Measurements from ENCODE around the gene EMX2.
A peak's percentile ranks its signal among the peaks of the same experiment; 100 is the strongest.
"Not testable (repeated sequence)": the region's sequence is repeated elsewhere in the genome, so short reads cannot be mapped to it uniquely, and the experiment has no call there.

EMX2 gene

DNA sequence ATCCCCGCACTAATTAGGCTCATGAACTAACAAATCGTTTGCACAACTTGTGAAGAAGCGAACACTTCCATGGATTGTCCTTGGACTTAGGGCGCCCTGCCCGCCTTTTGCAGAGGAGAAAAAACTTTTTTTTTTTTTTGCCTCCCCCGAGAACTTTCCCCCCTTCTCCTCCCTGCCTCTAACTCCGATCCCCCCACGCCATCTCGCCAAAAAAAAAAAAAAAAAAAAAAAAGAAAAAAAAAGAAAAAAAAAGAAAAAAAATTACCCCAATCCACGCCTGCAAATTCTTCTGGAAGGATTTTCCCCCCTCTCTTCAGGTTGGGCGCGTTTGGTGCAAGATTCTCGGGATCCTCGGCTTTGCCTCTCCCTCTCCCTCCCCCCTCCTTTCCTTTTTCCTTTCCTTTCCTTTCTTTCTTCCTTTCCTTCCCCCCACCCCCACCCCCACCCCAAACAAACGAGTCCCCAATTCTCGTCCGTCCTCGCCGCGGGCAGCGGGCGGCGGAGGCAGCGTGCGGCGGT lies at the start of gene EMX2:
Gene EMX2, plus strand, starts transcription at position 41 of the 519 bp plus-strand sequence. CDS start 522 bp downstream, outside the sequence.
- DNase-seq, result no peak

DNA sequence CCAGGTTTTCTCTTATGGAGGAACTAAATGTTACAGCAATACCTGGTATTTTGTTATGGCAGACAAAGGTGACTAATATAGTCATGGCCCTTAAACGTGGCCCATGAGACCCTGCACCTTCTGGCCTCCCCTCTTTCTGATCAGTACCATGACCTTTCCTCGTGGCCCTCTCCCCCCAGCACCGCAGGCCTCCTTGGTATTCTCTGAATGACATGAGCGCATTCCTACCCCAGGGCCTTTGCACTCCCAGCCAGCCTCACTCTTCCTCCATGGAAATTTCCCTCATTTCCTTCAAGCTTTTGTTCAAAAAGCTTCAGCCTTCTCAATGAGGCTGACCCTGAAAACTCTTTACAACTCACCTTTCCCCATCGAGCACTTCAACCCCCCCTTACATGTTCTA lies 46.5 kb upstream of the EMX2 start:
- DNase-seq, result no peak

DNA sequence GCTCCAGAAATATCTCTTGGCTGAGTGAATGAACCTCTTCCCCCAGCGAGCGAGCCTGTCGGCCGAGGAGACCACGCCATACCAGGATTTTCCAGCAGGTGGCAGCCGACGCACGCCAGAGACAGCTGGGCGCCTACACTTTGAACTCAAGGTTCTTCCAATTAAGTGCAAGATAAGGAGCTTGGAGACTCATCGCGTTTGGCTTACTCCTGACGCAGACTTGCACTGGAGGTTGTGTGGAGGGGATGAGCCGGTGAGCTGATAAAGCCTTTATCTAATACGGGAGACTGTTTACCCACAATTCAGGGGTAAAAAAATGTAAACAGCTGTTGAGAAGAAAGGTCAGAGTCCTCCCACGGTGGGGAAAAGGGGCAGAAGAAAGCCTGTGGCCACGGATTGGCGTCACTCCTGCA lies 45.9 kb upstream of the EMX2 start:
- DNase-seq, result peak; percentile 4

DNA sequence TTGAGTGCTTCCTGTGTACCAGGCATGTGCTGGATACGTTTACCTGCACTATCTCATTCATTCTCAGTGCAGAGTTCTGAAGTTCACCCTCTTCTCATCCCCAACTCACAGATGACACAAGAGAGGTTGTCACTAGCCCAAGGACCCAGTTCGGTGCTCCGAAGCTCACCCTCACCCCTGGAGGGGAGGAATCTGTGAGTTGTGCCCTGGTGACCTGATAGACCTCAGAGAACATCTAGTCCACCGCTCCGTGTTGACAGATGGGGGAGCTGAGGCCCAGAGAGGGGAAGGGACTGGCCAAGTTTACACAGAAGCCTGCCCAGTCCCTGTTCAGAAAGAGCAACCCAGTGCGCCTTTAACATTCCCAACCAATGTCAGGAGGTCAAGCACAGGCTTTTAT lies 44.8 kb upstream of the EMX2 start:
- no peak for DNase-seq

GRCh38 chr10:117499248-117500105 lies 43.1 kb upstream of the EMX2 start:
- no peak for DNase-seq

DNA sequence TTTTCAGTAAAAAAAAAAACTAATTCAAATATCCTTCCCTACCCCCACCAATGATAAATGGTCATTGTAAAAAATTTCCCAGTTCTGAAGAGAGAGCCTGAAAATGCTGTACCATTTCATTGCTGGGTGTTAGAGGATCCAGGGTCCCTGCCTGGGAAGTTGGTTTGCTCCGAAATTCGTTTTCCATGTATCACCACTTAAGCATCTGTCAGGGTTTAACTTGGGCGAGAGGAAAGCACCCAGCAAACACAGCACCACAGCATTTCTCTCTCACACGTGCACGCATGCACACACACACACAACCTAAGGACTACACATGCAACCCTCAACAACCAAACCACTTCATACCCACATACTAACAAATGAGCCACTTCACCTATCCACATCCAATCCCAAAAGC lies 42.1 kb upstream of the EMX2 start:
- no peak for DNase-seq

DNA sequence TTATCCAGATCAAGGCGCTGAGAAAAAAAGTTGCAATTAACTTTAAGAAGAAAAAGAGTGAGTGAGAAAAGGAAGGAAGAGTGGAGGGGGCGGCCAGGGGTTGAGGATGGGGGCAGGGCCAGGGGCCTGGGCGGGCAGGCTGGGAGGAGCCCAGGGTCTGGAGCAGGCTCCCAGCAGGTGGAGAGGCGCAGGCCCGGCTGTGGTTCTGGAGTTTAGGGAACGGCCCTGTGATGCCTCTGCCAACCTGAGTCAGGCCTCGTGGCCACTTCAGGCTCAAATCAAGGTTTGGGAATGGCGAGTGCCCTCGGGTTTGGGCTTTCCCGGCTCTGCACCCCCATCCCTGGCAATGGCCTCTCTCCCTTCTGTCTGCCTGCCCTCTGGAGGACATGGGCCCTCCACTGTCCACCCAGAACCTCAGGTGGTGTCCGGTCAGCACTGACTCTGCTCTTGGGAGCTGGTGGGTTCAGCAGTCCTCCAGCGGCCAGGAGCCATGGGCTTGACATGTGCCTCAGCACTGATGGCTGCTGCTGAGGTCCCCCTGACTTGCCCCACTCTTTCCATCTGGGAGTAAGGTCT lies 41.0 kb upstream of the EMX2 start:
- DNase-seq, result no peak

GRCh38 chr10:117502421-117503243 lies 39.9 kb upstream of the EMX2 start:
- DNase-seq, result no peak

- DNase-seq, result no peak
Observed at GRCh38 chr10:117503244-117504205, 39.0 kb upstream of the EMX2 start.

DNA sequence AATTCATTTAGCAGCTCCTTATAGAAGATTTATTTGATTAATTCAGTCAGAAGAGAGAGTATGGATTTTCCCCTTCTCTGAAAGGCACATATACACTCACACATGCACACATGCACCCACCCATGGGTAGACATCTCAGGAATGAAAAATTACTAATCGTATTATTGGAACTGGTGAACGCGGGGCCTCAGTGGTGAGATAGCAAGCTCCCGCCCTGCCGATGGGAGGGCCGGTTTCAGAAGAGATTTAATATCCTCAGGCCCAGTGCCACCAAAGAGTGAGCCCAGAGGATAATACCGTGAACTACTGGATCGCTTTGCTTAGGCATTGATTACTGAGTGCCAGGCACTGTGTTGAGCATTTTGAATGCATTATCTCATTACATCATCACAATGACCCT lies 38.0 kb upstream of the EMX2 start:
- no peak for DNase-seq

DNA sequence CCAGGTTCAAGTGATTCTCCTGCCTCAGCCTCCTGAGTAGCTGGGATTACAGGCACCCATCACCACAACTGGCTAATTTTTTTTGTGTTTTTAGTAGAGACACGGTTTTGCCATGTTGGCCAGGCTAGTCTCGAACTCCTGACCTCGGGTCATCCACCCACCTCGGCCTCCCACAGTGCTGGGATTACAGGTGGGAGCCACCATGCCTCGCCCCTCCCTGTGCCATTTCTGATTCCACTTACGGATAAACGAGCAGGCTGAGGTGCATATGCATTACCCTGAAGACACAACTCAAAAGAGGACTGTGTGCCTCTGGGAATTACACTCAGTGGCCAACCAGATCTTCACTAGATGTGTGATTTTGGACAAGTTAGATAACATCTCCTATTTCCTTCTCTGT lies 35.5 kb upstream of the EMX2 start:
- DNase-seq, result not testable (repeated sequence)

DNA sequence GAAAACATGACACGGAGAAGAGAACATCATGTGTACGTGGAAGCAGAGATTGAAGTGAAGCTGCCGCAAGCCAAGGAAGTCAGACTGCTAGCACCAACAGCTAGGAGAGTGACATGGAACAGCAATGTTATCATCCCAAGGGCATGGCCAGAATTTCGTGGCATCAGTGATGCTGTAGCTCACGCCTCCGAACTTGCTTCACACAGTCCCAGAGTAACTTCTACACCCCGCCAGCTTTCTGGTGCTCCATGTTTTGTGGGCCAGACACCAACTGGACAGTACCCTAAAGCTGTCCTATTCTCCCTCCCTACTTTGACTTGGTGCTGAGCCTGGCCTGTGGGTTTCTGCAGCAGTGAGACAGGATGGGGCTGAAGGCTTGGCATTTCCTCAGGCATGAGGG lies 33.0 kb upstream of the EMX2 start:
- DNase-seq, result no peak

GRCh38 chr10:117511601-117512390 lies 30.8 kb upstream of the EMX2 start:
- no peak for DNase-seq

- DNase-seq, result no peak
Observed at GRCh38 chr10:117514971-117515370, 27.6 kb upstream of the EMX2 start.

DNA sequence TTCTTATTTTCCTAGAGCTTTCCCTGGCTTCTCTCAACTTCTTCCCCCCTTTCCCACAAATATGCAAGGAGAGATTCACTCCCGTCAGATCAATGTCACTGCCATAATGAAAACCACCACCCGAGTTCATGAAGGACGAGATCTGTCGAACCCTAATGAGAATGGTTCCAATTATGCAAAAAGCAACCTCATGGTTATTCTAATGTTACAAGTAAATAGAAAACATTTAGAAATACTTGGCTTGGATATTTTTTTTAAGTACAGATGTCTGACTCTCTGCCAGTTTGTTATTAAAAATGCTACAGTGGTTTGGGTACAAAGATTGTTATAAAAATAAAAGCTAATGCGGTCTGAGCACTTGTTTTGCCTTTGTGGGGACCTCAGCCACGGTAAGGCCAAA lies 25.9 kb upstream of the EMX2 start:
- DNase-seq, result no peak

- DNase-seq, result no peak
Observed at GRCh38 chr10:117518246-117518645, 24.3 kb upstream of the EMX2 start.

DNA sequence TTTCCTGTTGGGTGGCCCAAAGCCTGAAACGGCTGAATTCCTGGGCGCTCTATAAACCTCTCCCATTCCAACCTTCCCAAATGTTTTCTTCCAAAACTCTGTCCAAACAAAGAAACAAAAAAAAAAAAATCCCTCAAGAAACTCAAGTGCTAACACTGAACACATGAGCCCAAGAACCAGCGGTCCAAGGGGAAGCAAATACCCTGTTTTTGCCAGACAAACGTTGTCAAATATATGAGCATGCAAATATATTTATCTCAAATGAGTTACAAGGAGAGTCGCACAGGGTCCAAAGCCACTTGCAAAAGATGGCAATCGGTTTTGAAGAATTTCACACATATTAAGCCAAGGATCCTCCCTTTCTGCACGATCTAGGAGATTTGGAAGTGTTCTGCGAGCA lies 23.3 kb upstream of the EMX2 start:
- no peak for DNase-seq

GRCh38 chr10:117519879-117520278 lies 22.7 kb upstream of the EMX2 start:
- no peak for DNase-seq

DNA sequence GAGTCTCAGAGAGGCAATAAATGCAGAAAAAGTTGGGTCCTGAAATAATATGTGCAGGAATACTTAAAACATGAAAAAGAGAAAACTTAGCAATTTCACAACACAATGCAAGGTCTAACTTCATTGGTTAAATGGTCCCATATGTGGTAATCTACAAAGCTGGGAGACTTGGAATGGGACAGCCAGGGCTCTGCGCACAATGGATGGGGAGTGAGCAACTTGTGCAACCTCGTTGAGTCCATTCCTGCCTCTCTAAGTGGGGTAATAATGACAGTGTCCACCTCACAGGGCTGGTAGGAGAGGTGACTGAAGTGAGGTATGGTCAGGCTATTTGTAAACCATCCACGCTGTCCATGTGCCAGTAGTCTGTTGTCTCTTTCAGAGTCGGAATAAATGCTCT lies 11.8 kb upstream of the EMX2 start:
- DNase-seq, result no peak

- DNase-seq, result no peak
Observed at GRCh38 chr10:117531371-117532002, 11.1 kb upstream of the EMX2 start.

GRCh38 chr10:117532003-117532385 lies 10.6 kb upstream of the EMX2 start:
- DNase-seq, result no peak
